Dendritic cell treated with granulocyte-macrophage colony-stimulating factor and Interleukin-4, amounts not matched to agents 40 ng/mL and 50 ng/mL, for 4 days (primary cell): ENCODE data around the gene PGLYRP3.

Experiments
- H3K27ac Mint-ChIP-seq: one replicate; pipeline ENCODE4 v1.8.0; 2022; ENCODE audit warnings: mild to moderate bottlenecking, mixed read lengths
- H3K27me3 Mint-ChIP-seq: one replicate; pipeline ENCODE4 v1.8.0; 2022; ENCODE audit warnings: mild to moderate bottlenecking, mixed read lengths
- H3K36me3 Mint-ChIP-seq: one replicate; pipeline ENCODE4 v1.8.0; 2022; ENCODE audit warnings: low read depth, mixed read lengths
- H3K4me1 Mint-ChIP-seq: one replicate; pipeline ENCODE4 v1.8.0; 2022; ENCODE audit warnings: low read depth, mixed read lengths
- H3K4me3 Mint-ChIP-seq: one replicate; pipeline ENCODE4 v1.8.0; 2022; ENCODE audit warnings: mild to moderate bottlenecking, moderate library complexity, mixed read lengths
- H3K9me3 Mint-ChIP-seq: one replicate; pipeline ENCODE4 v1.8.0; 2022; ENCODE audit warnings: mixed read lengths
- intact Hi-C: fragments of 100-400 bp; cut with micrococcal nuclease; formaldehyde crosslinking; loops from one replicate; pipeline ENCODE4 v1.15.0; 2022

PGLYRP3 gene

DNA sequence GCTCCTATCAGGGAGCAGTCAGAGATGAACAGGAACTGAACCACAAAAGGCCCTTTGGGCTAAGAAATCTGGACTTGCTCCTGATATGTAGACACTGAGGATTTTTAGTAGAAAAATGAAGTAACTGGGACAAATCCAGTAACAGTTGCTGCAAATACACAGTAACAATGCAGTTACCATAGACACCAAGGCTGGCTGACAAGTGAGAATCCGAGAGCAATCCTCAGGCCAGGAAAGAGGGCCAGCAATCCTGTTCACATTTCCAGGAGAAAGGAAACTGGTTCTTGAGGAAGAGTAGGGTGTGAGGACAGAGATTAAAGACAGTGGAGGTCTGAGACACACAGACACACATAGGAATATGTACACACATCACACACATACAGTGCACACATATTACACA is 62.6 kb downstream of the PGLYRP3 start:
- intact Hi-C loops = no loop called here
- Mint-ChIP-seq H3K36me3 (no peaks in the 10 kb centered on the region), H3K27me3 (peaks cover 39% of the 10 kb centered on the region), H3K27ac (no peak overlapping the region), H3K9me3 (no peaks in the 10 kb centered on the region), H3K4me1 (peaks cover 10% of the 10 kb centered on the region), H3K4me3 (no peak overlapping the region)

DNA sequence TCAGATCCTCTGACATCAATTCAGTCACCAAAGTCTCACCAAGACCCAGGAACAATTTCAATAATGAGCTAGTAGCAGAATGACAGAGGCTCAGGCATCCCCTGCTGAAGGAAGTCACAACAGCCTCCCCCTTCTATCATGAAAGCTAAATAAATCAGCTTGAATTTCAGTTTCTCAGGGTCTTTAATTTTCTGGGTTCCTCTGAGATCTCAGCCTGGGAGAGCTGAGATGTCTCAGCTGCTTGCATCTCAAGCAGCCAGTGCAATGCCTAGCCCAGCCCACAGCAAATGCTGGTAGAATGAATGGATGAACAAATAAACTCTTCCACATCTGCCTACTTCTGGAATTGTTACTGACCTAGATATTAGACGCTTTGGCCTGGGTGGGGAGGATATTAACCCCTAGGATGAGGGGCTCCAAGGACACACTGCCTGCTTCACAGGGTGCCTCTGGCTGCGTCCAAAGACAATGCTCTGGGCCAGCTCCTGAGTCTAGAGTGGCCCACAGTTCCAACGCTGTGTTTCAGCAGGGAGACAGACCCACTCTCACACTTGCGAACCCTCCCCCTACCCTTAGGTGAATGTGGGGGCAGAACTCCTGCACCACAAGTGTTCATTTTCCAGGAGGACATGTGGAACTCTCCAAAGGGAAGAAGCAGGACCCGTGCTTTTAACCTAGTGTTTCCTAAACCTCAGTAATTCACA is 64.4 kb downstream of the PGLYRP3 start:
- no peak overlapping the region for H3K4me3 Mint-ChIP-seq
- H3K27me3 Mint-ChIP-seq = peaks cover 30% of the 10 kb centered on the region
- peaks cover 8% of the 10 kb centered on the region for H3K9me3 Mint-ChIP-seq
- intact Hi-C loops = no loop called here
- no peak overlapping the region for H3K27ac Mint-ChIP-seq
- H3K36me3 Mint-ChIP-seq = no peaks in the 10 kb centered on the region
- peaks cover 10% of the 10 kb centered on the region for H3K4me1 Mint-ChIP-seq
